Non-pigmented ciliary epithelial cell (primary cell): ENCODE data around the gene KATNB1.

Experiments
- DNase-seq: peaks from one replicate; pipeline ENCODE4 v3.0.0-alpha.2; 2010; ENCODE audit warnings: low read depth

The KATNB1 gene

GRCh38 chr16:57756424-57757325 is 21.1 kb downstream of the KATNB1 start:
- DNase-seq, result no peak

- no peak for DNase-seq
These were observed 21.8 kb downstream of the KATNB1 start for GRCh38 chr16:57757326-57757786.

GRCh38 chr16:57757883-57758282 is 22.3 kb downstream of the KATNB1 start:
- no peak for DNase-seq

GRCh38 chr16:57758331-57759117 is 23.0 kb downstream of the KATNB1 start:
- no peak for DNase-seq

- no peak for DNase-seq
These were observed 23.6 kb downstream of the KATNB1 start for GRCh38 chr16:57759131-57759530.

GRCh38 chr16:57759541-57760356 is 24.2 kb downstream of the KATNB1 start:
- no peak for DNase-seq

GRCh38 chr16:57760357-57761160 is 25.0 kb downstream of the KATNB1 start:
- no peak for DNase-seq

GRCh38 chr16:57761301-57761700 is 25.7 kb downstream of the KATNB1 start:
- no peak for DNase-seq

GRCh38 chr16:57761957-57762356 is 26.4 kb downstream of the KATNB1 start:
- DNase-seq, result no peak

- DNase-seq, result no peak
These were observed 26.9 kb downstream of the KATNB1 start for GRCh38 chr16:57762365-57763040.

- no peak for DNase-seq
These were observed 27.9 kb downstream of the KATNB1 start for GRCh38 chr16:57763285-57764005.

- no peak for DNase-seq
These were observed 28.4 kb downstream of the KATNB1 start for GRCh38 chr16:57764006-57764340.

- DNase-seq, result peak; percentile 50
These were observed 29.0 kb downstream of the KATNB1 start for GRCh38 chr16:57764341-57765159.

GRCh38 chr16:57765160-57765728 is 29.7 kb downstream of the KATNB1 start:
- DNase-seq, result no peak

- no peak for DNase-seq
These were observed 31.3 kb downstream of the KATNB1 start for GRCh38 chr16:57766714-57767348.

- DNase-seq, result no peak
These were observed 34.1 kb downstream of the KATNB1 start for GRCh38 chr16:57769541-57770145.

- no peak for DNase-seq
These were observed 34.8 kb downstream of the KATNB1 start for GRCh38 chr16:57770361-57770760.
